GM21447 (cell line): Measurements from ENCODE around the gene C21orf58.

Source experiments
- ATAC-seq: cut with Tn5 transposase; IDR thresholded peaks from one replicate; pipeline ENCODE4 v1.9.1; 2021; ENCODE audit not compliant: unreplicated experiment

The C21orf58 gene

DNA sequence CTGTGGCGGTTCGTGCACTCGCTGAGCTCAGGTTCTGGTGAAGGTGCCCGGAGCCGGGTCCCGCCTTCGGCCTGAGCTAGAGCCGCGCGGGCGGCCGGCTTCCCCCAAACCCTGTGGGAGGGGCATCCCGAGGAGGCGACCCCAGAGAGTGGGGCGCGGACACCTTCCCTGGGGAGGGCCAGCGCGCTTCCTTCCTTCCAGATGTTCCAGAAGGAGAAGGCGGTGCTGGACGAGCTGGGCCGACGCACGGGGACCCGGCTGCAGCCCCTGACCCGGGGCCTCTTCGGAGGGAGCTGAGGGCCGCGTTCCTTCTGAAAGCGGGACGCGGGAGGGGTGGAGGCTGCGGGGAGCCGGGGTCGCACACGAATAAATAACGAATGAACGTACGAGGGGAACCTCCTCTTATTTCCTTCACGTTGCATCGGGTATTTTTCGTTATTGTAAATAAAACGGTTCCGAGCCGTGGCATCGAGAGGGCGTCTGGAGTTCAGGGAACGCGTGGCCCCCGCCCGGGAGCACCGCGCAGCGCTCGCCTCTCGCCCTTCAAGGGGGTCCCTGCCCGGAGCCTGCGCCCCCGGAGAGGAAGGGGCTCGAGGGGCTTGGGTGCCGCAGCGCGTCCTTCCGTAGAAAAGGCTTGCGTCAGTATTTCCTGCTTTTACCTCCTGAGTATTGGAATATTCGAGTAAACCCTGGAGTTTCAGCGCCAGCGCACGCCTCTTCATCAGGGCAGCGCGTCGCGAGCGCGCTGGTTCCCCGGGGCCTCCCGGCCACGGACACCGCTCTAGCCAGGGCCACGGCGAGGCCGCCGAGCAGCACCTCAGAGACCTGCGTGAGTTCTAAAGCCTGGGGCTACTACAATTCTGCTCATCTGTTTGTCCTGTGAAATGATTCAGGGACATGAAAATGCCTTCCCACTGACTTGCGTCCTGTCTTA lies 26.1 kb downstream of the C21orf58 start:
- no peak for ATAC-seq

DNA sequence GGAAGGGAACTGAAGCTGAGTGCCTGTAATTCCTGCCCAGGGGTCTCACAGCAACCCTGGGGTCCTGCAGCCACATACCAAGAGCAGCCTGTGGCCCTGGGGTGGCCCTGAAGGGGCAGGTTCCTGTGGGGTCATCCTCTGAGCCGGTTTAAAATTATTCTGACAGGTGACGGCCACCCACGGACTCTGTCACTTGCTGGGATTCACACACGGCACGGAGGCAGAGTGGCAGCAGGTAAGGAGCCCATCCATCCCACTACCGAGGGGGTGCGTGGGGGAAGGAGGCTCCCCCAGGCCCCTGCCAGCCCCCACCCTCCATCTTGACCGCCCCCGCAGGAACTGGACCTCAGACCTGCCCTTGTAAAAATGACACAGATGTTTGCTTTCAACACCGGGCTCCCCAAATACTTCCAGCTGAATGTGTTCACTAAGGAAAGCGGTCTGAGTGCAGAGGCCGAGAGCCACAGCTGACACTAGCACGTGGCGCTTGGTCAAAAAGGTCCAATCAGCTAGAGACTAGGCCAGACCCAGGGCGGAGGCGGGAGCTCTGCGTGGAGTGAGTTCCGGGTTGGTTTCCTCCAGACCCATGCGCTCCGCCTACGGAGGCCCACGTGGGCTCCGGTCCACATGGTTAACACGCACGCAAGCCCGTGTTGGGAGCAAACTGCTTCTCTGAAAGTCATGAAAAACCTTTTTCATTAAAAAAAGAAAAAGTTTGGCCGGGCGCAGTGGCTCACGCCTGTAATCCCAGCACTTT lies 27.5 kb downstream of the C21orf58 start:
- no peak for ATAC-seq

DNA sequence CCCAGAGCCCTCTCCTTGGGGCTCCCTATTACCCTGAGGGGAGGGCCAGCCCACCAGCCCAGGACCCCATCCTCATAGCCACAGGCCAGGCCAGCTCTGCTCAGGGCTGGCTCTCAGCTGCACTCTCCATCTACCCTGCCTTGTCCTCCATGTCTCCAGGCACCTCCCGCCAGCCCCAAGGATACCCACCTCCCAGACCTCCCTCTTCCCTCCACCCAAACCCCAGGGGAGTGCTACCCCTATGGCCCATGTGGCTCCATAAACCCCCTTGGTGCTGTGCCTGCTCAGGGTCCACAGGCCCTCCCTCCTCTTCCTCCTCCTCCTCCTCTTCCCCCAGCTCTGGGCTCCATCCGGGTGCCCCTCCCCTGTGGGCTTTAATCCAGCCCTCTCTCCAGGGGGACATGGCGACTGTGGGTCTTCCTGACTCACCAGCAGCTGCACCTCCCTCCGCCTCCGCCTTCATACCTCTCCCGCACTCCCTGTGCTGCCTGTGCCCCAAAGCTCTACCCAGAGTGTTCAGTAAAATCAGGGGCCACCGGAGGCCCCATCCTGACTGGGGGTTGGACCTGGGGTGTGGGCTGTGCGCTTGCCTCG lies 28.4 kb downstream of the C21orf58 start:
- ATAC-seq, result no peak

DNA sequence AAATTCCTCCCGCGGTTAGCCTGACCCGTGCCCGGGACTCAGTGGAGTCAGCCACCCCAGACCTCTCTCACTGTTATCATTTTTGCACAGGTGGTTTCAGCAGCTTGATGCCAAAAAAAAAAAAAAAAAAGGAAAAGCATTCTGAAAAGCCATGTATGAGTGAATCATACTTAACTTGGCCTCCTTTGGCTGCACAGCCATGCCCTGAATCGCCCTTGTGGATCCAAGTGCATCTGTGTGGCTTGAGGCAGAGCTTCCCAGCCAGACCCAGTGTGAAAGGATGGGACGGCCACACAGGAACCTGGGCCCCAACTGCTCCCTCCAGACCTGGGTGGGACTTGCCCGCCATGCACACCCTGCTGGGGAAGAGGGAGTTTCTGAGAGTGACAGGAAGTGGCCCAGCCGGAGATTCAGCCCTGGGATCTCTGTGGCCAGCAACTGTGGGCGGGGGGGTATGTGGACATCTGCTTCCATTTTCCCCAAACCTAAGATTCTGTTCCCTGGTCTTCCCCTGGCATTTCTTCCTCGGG lies 29.0 kb downstream of the C21orf58 start:
- no peak for ATAC-seq

- no peak for ATAC-seq
These were observed 32.1 kb downstream of the C21orf58 start for GRCh38 chr21:46291561-46291960.

DNA sequence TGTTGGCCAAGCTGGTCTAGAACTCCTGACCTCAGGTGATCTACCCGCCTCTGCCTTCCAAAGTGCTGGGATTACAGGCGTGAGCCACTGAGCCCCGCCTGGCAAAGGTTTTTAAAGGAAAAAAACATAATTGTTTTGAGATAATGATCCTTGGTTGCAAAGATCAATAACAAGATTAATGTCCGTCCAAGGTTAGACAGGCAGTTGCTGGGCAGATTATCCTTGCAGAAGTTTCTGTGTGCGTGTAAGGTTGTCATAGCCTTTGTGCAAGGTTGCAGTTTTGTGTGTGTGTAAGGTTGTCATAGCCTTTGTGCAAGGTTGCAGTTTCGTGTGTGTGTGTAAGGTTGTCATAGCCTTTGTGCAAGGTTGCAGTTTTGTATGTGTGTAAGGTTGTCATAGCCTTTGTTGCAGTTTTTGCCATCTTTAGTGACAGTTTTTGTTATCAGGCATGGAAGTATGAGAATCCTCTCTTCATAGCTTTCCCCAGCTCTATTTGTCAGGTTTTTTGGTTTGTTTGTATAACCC lies 34.0 kb downstream of the C21orf58 start:
- ATAC-seq, result no peak

DNA sequence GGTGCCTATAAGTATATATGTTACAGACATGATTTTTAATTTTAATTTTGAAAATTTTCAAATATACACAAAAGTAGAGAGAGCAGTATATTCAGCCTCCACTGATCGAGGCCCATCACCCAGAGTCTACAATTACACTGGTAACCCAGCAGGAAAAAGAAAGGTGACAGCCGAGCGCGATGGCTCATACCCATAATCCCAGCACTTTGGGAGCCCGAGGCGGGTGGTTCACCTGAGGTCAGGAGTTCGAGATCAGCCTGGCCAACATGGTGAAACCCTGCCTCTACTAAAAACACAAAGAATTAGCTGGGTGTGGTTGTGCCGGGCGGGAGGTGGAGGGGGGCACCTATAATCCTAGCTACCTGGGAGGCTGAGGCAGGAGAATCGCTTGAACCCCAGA lies 36.1 kb downstream of the C21orf58 start:
- ATAC-seq, result no peak

GRCh38 chr21:46286648-46287002 lies 37.0 kb downstream of the C21orf58 start:
- peak; percentile 7 for ATAC-seq

DNA sequence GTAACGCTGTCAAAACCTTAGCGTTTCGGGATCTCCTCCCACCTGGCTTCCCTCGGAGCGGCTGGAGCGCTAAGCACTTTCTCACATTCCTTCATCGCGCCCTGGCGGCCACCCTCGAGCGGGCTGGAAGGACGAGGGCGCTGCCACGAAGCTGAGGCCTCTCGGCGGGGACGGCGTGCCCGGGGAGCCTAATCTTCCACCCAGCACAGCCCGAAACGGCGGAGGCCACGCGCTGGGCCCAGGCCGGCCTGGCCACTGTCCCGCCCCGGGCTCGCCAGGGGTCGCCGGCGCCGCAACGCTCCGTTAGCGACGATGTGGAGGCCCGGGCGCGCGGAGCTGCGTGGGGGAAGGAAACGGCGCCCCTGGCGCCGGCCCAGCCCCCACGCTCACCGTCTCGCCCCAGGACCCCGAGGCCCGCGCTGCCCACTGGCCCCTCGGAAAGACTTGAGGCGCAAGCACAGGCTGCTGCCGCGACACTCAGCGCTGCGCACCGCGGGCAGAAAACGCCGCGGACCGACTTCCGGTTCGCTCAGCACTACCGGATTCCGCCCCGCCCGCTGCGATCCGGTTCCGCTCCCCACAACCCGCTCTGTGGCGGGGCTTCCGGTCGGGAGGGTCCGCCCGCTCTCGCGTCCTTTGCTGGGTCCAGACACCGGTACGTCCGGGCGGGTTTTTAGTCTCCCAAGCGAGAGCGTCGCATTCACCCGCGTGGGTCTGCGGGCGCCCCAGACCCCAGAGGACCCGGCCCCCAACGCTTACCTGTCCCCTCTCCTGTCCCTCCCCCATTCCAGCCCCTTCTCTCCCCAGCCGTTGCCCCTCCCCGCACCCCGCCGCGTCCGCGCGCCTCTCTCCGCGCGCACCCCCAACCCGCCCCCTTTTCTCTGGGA lies 37.7 kb downstream of the C21orf58 start, which contains the start of gene YBEY:
TSS of gene YBEY (plus strand) at position 582 of the 887 bp plus-strand sequence. CDS start 572 bp downstream, outside the sequence.
- peak; percentile 80 for ATAC-seq

- ATAC-seq, result no peak
These were observed 38.4 kb downstream of the C21orf58 start, which contains the start of gene MCM3AP for GRCh38 chr21:46285206-46285661. Gene MCM3AP (minus strand): TSS chr21:46285611. CDS start chr21:46285286, 325 bp downstream.

DNA sequence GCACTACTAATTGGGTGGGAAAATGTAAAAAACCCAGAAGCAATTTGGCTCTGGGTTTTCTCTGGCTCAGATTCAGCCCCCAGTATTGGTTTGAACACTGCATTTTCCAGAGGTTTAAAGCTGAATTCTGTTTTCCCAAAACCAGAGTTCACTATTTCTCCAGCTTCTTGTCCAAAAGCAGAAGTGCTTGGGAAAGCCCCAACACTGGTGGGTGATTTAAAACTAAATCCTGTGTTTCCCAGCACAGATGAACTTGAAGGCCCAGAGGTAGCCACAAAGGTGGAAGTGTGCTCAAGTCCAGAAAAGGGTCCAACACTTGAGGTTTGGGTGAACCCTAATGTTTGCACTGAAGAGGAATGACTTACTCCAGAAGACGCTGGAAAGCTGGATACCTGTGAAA lies 38.9 kb downstream of the C21orf58 start:
- ATAC-seq, result no peak

DNA sequence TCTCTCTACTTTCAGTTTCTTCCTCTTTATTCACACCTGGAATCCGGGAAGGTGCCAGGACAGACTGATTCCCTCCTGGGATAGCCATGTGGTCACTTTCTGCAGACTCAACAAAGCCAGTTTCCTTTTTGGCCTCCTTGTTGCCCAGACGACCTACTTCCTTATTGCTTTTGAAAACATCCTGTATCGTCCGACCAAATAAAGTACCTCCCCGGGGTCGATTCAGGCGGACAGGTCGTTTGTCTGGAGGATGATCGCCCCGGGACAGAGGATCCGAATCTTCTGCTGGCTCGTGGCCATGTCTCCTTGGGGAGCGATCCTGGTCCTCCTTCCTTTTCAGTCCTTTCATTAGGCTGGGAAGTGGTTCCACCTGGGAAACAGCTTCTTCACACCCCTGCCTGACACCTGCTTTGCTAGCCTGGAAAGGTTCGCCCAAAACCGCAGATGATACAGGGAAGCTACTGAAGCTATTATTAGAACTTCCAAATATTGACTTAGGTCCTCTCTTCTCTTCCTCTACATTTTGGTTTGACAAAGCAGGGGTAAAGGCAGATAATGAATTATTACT lies 39.5 kb downstream of the C21orf58 start:
- no peak for ATAC-seq

- ATAC-seq, result no peak
These were observed 48.8 kb downstream of the C21orf58 start for GRCh38 chr21:46274797-46275390.

- no peak for ATAC-seq
These were observed 50.3 kb downstream of the C21orf58 start for GRCh38 chr21:46273341-46273740.

GRCh38 chr21:46269466-46269865 lies 54.2 kb downstream of the C21orf58 start:
- ATAC-seq, result no peak

GRCh38 chr21:46268371-46268770 lies 55.3 kb downstream of the C21orf58 start:
- ATAC-seq, result no peak

GRCh38 chr21:46266946-46267345 lies 56.7 kb downstream of the C21orf58 start:
- no peak for ATAC-seq

DNA sequence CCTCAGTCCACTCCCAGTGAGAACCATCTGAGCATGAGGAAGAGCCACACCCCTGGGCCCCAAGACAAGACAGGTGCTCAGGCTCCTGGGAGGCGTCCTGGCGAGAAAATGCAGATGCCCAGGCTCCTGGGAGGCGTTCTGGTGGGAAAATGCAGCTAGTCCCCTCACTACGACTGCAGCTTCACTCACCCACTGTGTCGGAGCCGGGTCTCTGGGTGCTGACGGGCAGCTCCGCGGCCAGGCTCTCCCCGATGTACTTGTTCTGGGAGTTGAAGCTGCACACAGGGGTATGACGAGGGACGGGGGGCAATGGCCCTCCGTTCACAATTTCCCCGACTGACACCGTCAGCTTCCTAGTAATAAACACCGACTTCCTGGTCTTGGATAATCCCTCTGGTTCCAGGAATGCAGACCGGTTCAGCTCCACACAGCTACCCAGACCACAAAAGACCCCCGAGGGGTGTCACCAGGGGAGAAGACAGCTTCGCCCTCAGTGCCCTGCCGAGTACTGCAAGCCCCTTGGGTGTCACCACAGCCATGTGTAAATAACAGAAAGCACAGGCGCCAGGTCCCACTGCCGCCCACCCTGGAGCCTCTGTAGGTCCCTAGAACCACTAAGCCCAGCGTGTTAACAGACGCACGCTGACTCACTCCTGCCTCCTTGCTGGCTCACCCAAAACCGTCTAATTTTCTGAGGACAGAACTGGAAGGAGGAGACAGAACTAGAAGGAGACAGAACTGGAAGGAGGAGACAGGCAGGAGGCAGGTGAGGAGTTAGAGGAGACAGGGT lies 57.7 kb downstream of the C21orf58 start:
- ATAC-seq, result no peak
